Stimulated activated naive B cell treated with anti-CD40 and anti-IgM and Interleukin-4, amounts not matched to agents 10 μg/mL and 1 μg/mL and 100 μg/mL, for 72 hours (primary cell): Measurements from ENCODE around the gene ZNF236.
A peak's percentile ranks its signal among the peaks of the same experiment; 100 is the strongest.
"Not testable (repeated sequence)": the region's sequence is repeated elsewhere in the genome, so short reads cannot be mapped to it uniquely, and the experiment has no call there.

Experiments used
- ATAC-seq, 2 donors: fragments of 150-1000 bp; cut with Tn5 transposase; replicated peaks; 2 replicates each; pipeline ENCODE4 v1.10.0; 2021; ENCODE audit warnings: moderate library complexity in 1 of 2
- DNase-seq: peaks from one replicate; pipeline ENCODE4 v3.0.0; 2021
- H3K27ac Mint-ChIP-seq: one replicate; pipeline ENCODE4 v1.8.0; 2022; ENCODE audit warnings: mild to moderate bottlenecking, mixed read lengths
- H3K27me3 Mint-ChIP-seq, 2 donors: one replicate each; pipeline ENCODE4 v1.8.0; 2022; ENCODE audit warnings: mixed read lengths in 2 of 2
- H3K36me3 Mint-ChIP-seq, 2 donors: one replicate each; pipeline ENCODE4 v1.8.0; 2022; ENCODE audit warnings: mixed read lengths in 2 of 2, mild to moderate bottlenecking in 1 of 2
- H3K4me1 Mint-ChIP-seq, 2 donors: one replicate each; pipeline ENCODE4 v1.8.0; 2022; ENCODE audit warnings: mixed read lengths in 2 of 2, mild to moderate bottlenecking in 1 of 2
- H3K4me3 Mint-ChIP-seq, 2 donors: one replicate each; pipeline ENCODE4 v1.8.0; 2022; ENCODE audit warnings: mild to moderate bottlenecking in 2 of 2, mixed read lengths in 2 of 2, moderate library complexity in 1 of 2
- H3K9me3 Mint-ChIP-seq, 2 donors: one replicate each; pipeline ENCODE4 v1.8.0; 2022; ENCODE audit warnings: mixed read lengths in 2 of 2, mild to moderate bottlenecking in 1 of 2

ZNF236 gene

GRCh38 chr18:77009675-77010074 is 187.3 kb downstream of the ZNF236 start:
- Mint-ChIP-seq H3K9me3 (no peaks in the 10 kb centered on the region), H3K4me1 (peaks cover 19 to 43% of the 10 kb centered on the region in 2 donors), H3K36me3 (peaks cover 28 to 48% of the 10 kb centered on the region in 2 donors), H3K27ac (no peak overlapping the region), H3K4me3 (no peak overlapping the region), H3K27me3 (no peaks in the 10 kb centered on the region)
- ATAC-seq (no peak), DNase-seq (no peak)

- Mint-ChIP-seq H3K4me1 (peaks cover 13 to 21% of the 10 kb centered on the region in 2 donors), H3K4me3 (no peak overlapping the region), H3K36me3 (peaks cover 36 to 49% of the 10 kb centered on the region in 2 donors), H3K27ac (no peak overlapping the region), H3K27me3 (no peaks in the 10 kb centered on the region), H3K9me3 (no peaks in the 10 kb centered on the region)
- ATAC-seq (no peak), DNase-seq (no peak)
These were observed 189.8 kb downstream of the ZNF236 start for GRCh38 chr18:77012120-77012519.

- Mint-ChIP-seq H3K9me3 (no peaks in the 10 kb centered on the region), H3K27ac (peak overlapping the region; percentile 20), H3K36me3 (peaks cover 35 to 49% of the 10 kb centered on the region in 2 donors), H3K4me3 (no peak overlapping the region), H3K27me3 (no peaks in the 10 kb centered on the region), H3K4me1 (peaks cover 8 to 15% of the 10 kb centered on the region in 2 donors)
- ATAC-seq (no peak), DNase-seq (no peak)
These were observed 190.6 kb downstream of the ZNF236 start for GRCh38 chr18:77012806-77013541.

- H3K4me3 Mint-ChIP-seq: no peak overlapping the region
- no peak for ATAC-seq
- H3K36me3 Mint-ChIP-seq: peaks cover 37 to 52% of the 10 kb centered on the region in 2 donors
- no peak for DNase-seq
- H3K27ac Mint-ChIP-seq: no peak overlapping the region
- H3K9me3 Mint-ChIP-seq: no peaks in the 10 kb centered on the region
- no peaks in the 10 kb centered on the region for H3K27me3 Mint-ChIP-seq
- H3K4me1 Mint-ChIP-seq: peaks cover 10% of the 10 kb centered on the region in 2 donors
These were observed 191.6 kb downstream of the ZNF236 start for GRCh38 chr18:77013811-77014521.

GRCh38 chr18:77014538-77014937 is 192.2 kb downstream of the ZNF236 start:
- no peak for DNase-seq
- Mint-ChIP-seq H3K27ac (no peak overlapping the region), H3K4me1 (peaks cover 13% of the 10 kb centered on the region in 2 donors), H3K9me3 (no peaks in the 10 kb centered on the region), H3K36me3 (peaks cover 41 to 55% of the 10 kb centered on the region in 2 donors), H3K27me3 (no peaks in the 10 kb centered on the region), H3K4me3 (no peak overlapping the region)
- no peak for ATAC-seq

- DNase-seq: no peak
- ATAC-seq: no peak
- Mint-ChIP-seq H3K27ac (no peak overlapping the region), H3K4me3 (no peak overlapping the region), H3K9me3 (no peaks in the 10 kb centered on the region), H3K27me3 (no peaks in the 10 kb centered on the region), H3K4me1 (peaks cover 10% of the 10 kb centered on the region in 2 donors), H3K36me3 (peaks cover 44 to 57% of the 10 kb centered on the region in 2 donors)
These were observed 192.8 kb downstream of the ZNF236 start for GRCh38 chr18:77015169-77015568.

- ATAC-seq (no peak), DNase-seq (no peak)
- no peaks in the 10 kb centered on the region for H3K9me3 Mint-ChIP-seq
- H3K36me3 Mint-ChIP-seq: peaks cover 45 to 54% of the 10 kb centered on the region in 2 donors
- H3K4me1 Mint-ChIP-seq: peaks cover 10% of the 10 kb centered on the region in 2 donors
- H3K27ac Mint-ChIP-seq: peak overlapping the region; percentile 22
- no peak overlapping the region for H3K4me3 Mint-ChIP-seq
- H3K27me3 Mint-ChIP-seq: no peaks in the 10 kb centered on the region
These were observed 193.7 kb downstream of the ZNF236 start for GRCh38 chr18:77015771-77016710.

- Mint-ChIP-seq H3K36me3 (peaks cover 47 to 55% of the 10 kb centered on the region in 2 donors), H3K4me1 (peaks cover 10% of the 10 kb centered on the region in 2 donors), H3K27me3 (no peaks in the 10 kb centered on the region), H3K4me3 (no peak overlapping the region), H3K9me3 (no peaks in the 10 kb centered on the region), H3K27ac (no peak overlapping the region)
- DNase-seq (no peak), ATAC-seq (no peak)
These were observed 194.6 kb downstream of the ZNF236 start for GRCh38 chr18:77016936-77017335.

- peaks cover 43 to 53% of the 10 kb centered on the region in 2 donors for H3K36me3 Mint-ChIP-seq
- no peaks in the 10 kb centered on the region for H3K27me3 Mint-ChIP-seq
- H3K4me3 Mint-ChIP-seq: no peak overlapping the region
- peaks cover 10% of the 10 kb centered on the region in 2 donors for H3K4me1 Mint-ChIP-seq
- no peak for DNase-seq
- H3K27ac Mint-ChIP-seq: no peak overlapping the region
- no peaks in the 10 kb centered on the region for H3K9me3 Mint-ChIP-seq
- ATAC-seq: no peak
These were observed 195.0 kb downstream of the ZNF236 start for GRCh38 chr18:77017355-77017754.

GRCh38 chr18:77018650-77019049 is 196.3 kb downstream of the ZNF236 start:
- not testable (repeated sequence) for H3K9me3 Mint-ChIP-seq, DNase-seq, H3K27me3 Mint-ChIP-seq, H3K4me3 Mint-ChIP-seq, ATAC-seq
- peak overlapping the region; percentile 20 for H3K27ac Mint-ChIP-seq
- peaks cover 18% of the 10 kb centered on the region in 2 donors for H3K4me1 Mint-ChIP-seq
- H3K36me3 Mint-ChIP-seq: peaks cover 47 to 57% of the 10 kb centered on the region in 2 donors

GRCh38 chr18:77019641-77020040 is 197.3 kb downstream of the ZNF236 start:
- Mint-ChIP-seq H3K27ac (peak overlapping the region; percentile 86), H3K4me1 (peaks cover 17 to 21% of the 10 kb centered on the region in 2 donors), H3K36me3 (peaks cover 51 to 62% of the 10 kb centered on the region in 2 donors), H3K9me3 (no peaks in the 10 kb centered on the region), H3K4me3 (no peak overlapping the region), H3K27me3 (no peaks in the 10 kb centered on the region)
- ATAC-seq (no peak), DNase-seq (no peak)
